ENCODE results near the gene ANKRD44. TPM values are rescaled to one million over a fixed set of nuclear protein-coding genes. Genes with fewer than 3 reads are reported as not detected.

ANKRD44 gene
- total and polyA plus RNA-seq, 2 of the 8 experiments (the other 6 are each of a cell fraction or from before 2014, with no cell fraction given) = 1.2 to 1.3 TPM

GRCh38 chr2:197268786-197269584, 41.6 kb downstream of the ANKRD44 start:
- no peaks in the 10 kb centered on the region for H3K79me2 ChIP-seq (ENCODE audit: control insufficient read depth in 1 of 2, insufficient read depth in 2 of 2, low read length in 2 of 2)
- no peak overlapping the region for H2AK5ac ChIP-seq (ENCODE audit: low read depth, low read length)
- TF ChIP-seq CHD2 (IDR thresholded peaks at IDR 0.05; ENCODE audit: low read length) (no peak), SAP30 (IDR thresholded peaks at IDR 0.05; ENCODE audit: insufficient read depth, insufficient replicate concordance, low read length) (no peak), KDM1A (IDR thresholded peaks at IDR 0.05; ENCODE audit: borderline replicate concordance, low read length) (no peak)
- H3K14ac ChIP-seq (ENCODE audit: insufficient read length) = no peak overlapping the region
- H3K27ac ChIP-seq (ENCODE audit: low read depth, low read length) = no peak overlapping the region
- CTCF ChIA-PET (ENCODE audit: partially characterized antibody) = interaction anchor here (2.6 kb wide), 1 partner anchor 8 kb away, joined by 9 read pairs; no protein-coding TSS in a partner anchor
- H2BK120ac ChIP-seq (replicated peaks; ENCODE audit: low read depth, low read length) = no peak overlapping the region
- no peak overlapping the region for H3K56ac ChIP-seq (replicated peaks; ENCODE audit: insufficient read length, low read depth, low read length)
- H4K20me1 ChIP-seq (replicated peaks in 1 of 2; ENCODE audit: control insufficient read depth in 1 of 2, insufficient read depth in 2 of 2, low read length in 2 of 2) = no peaks in the 10 kb centered on the region
- H4K5ac ChIP-seq (ENCODE audit: insufficient read length, low read depth, low read length) = no peak overlapping the region
- DNase-seq (ENCODE audit: low read depth in 1 of 2, low spot score in 2 of 2) (no peak), FAIRE-seq (no peak)
- no peak overlapping the region for H3K4ac ChIP-seq (replicated peaks; ENCODE audit: insufficient read length, low read depth, low read length)
- no peak overlapping the region for H3K23ac ChIP-seq (ENCODE audit: insufficient read length)
- no peak overlapping the region for H2BK5ac ChIP-seq (ENCODE audit: low read depth, low read length)
- H3K9ac ChIP-seq (replicated peaks in 1 of 4; ENCODE audit: extremely low read depth in 1 of 4, low read depth in 3 of 4, low read length in 3 of 4) = no peak overlapping the region
- H4K91ac ChIP-seq (replicated peaks; ENCODE audit: insufficient read length, low read length) = no peak overlapping the region
- no peak overlapping the region for H2BK15ac ChIP-seq (ENCODE audit: low read length)
- no peaks in the 10 kb centered on the region for H3K36me3 ChIP-seq (ENCODE audit: control insufficient read depth in 2 of 4, insufficient read depth in 4 of 4, low read length in 3 of 4)
- no peaks in the 10 kb centered on the region for H3K27me3 ChIP-seq (replicated peaks in 1 of 4; ENCODE audit: control insufficient read depth in 3 of 4, extremely low read depth in 1 of 4, insufficient read depth in 3 of 4, low read length in 3 of 4)
- WGBS, 2 experiments (ENCODE audit: extremely low coverage in 1 of 2, insufficient coverage in 1 of 2, insufficient read length in 1 of 2, insufficient replicate concordance in 2 of 2, low coverage in 1 of 2, low lambda C conversion rate in 2 of 2, missing lambda C conversion rate in 1 of 2) = 91% methylated on average over 7 of the region's 7 CpGs; no CpG with 5 or more reads in 1 of the 2 experiments
- H2BK12ac ChIP-seq (ENCODE audit: low read depth, low read length) = no peak overlapping the region
- H3K23me2 ChIP-seq (ENCODE audit: low read depth, low read length) = no peaks in the 10 kb centered on the region
- no peak overlapping the region for H2BK20ac ChIP-seq (ENCODE audit: low read length)
- H2AFZ ChIP-seq (ENCODE audit: low read length) = no peak overlapping the region
- H3K4me3 ChIP-seq (ENCODE audit: extremely low read depth in 1 of 4, insufficient read depth in 2 of 4, low read depth in 3 of 4, low read length in 4 of 4) = no peak overlapping the region
- no peak overlapping the region for H4K8ac ChIP-seq (ENCODE audit: extremely low read depth, insufficient read depth, low read length)
- H3K4me1 ChIP-seq (replicated peaks in 1 of 4; ENCODE audit: control insufficient read depth in 3 of 4, insufficient read depth in 4 of 4, low read length in 3 of 4) = no peaks in the 10 kb centered on the region
- no peak overlapping the region for H3K4me2 ChIP-seq (ENCODE audit: insufficient read depth in 1 of 2, low read depth in 2 of 2, low read length in 2 of 2)
- H3K18ac ChIP-seq (ENCODE audit: extremely low read depth, low read length) = no peak overlapping the region
- no peaks in the 10 kb centered on the region for H3K79me1 ChIP-seq (ENCODE audit: low read depth, low read length)
- no peaks in the 10 kb centered on the region for H3K9me3 ChIP-seq (ENCODE audit: insufficient read depth in 2 of 2, low read depth in 1 of 2, low read length in 1 of 2)
- POLR2A ChIA-PET (ENCODE audit: partially characterized antibody) = interaction anchor here (1.4 kb wide), 1 partner anchor 59 kb away, joined by 5 read pairs; no protein-coding TSS in a partner anchor

All from H1 (cell line).